MM.1S (cell line): ENCODE measurements around the gene SNX2.
"Not testable (repeated sequence)": the region's sequence is repeated elsewhere in the genome, so short reads cannot be mapped to it uniquely, and the experiment has no call there.

ENCODE experiments used
- CTCF ChIP-seq: fragments of 300-600 bp; sonication (generic); IDR thresholded peaks from 2 replicates; pipeline ENCODE4 v1.5.1; 2016; ENCODE audit warnings: antibody characterized with exemption, low read length, mixed read lengths
- EZH2phosphoT487 ChIP-seq: fragments of 300-600 bp; sonication (generic); IDR thresholded peaks from 2 replicates; pipeline ENCODE4 v1.6.1; 2018; ENCODE audit warnings: antibody characterized with exemption, low read length

- TF ChIP-seq EZH2phosphoT487, CTCF: not testable (repeated sequence)
Observed at GRCh38 chr5:122857538-122857937, 82.7 kb downstream of the SNX2 start.
